ENCODE data around the gene MAST4. TPM values are rescaled to one million over a fixed set of nuclear protein-coding genes. Genes with fewer than 3 reads are reported as not detected.

The MAST4 gene
- total and polyA plus RNA-seq, 2 of the 8 experiments (the other 6 are each of a cell fraction or from before 2014, with no cell fraction given), result 1.5 to 2.6 TPM

- no peak for TF ChIP-seq EP300 (IDR thresholded peaks at IDR 0.05; ENCODE audit: borderline replicate concordance in 1 of 2, low read depth in 2 of 2, low read length in 2 of 2)
- no peak for TF ChIP-seq KDM1A (IDR thresholded peaks at IDR 0.05; ENCODE audit: borderline replicate concordance, low read length)
- no peak for TF ChIP-seq MAFK (IDR thresholded peaks at IDR 0.05; ENCODE audit: low read depth, low read length)
- no peak for TF ChIP-seq POLR2AphosphoS5 (IDR thresholded peaks at IDR 0.05; ENCODE audit: low read depth, low read length)
Observed at GRCh38 chr5:67189931-67190330, 593.7 kb downstream of the MAST4 start (continued).

All from H1 (cell line).